ENCODE data around the gene XYLT1.

The XYLT1 gene

GRCh38 chr16:17382949-17383863 is 87.6 kb downstream of the XYLT1 start:
- H3K4me3 ChIP-seq (ENCODE audit: low read length) = no peak overlapping the region
- no peak for TF ChIP-seq CTCF (conservative IDR thresholded peaks at IDR 0.05; ENCODE audit: low read length)
- DNase-seq (ENCODE audit: low read depth) = no peak

GRCh38 chr16:17382514-17382913 is 88.2 kb downstream of the XYLT1 start:
- TF ChIP-seq CTCF (conservative IDR thresholded peaks at IDR 0.05; ENCODE audit: low read length) = no peak
- no peak for DNase-seq (ENCODE audit: low read depth)
- H3K4me3 ChIP-seq (ENCODE audit: low read length) = no peak overlapping the region

GRCh38 chr16:17381784-17382183 is 89.0 kb downstream of the XYLT1 start:
- no peak for DNase-seq (ENCODE audit: low read depth)
- no peak overlapping the region for H3K4me3 ChIP-seq (ENCODE audit: low read length)
- no peak for TF ChIP-seq CTCF (conservative IDR thresholded peaks at IDR 0.05; ENCODE audit: low read length)

- DNase-seq (ENCODE audit: low read depth) = peak; percentile 75
- no peak overlapping the region for H3K4me3 ChIP-seq (ENCODE audit: low read length)
- TF ChIP-seq CTCF (conservative IDR thresholded peaks at IDR 0.05; ENCODE audit: low read length) = no peak
Observed at GRCh38 chr16:17380613-17381012, 90.1 kb downstream of the XYLT1 start.

GRCh38 chr16:17379121-17379571 is 91.6 kb downstream of the XYLT1 start:
- H3K4me3 ChIP-seq (ENCODE audit: low read length) = no peak overlapping the region
- DNase-seq (ENCODE audit: low read depth) = peak; percentile 88
- no peak for TF ChIP-seq CTCF (conservative IDR thresholded peaks at IDR 0.05; ENCODE audit: low read length)

- H3K4me3 ChIP-seq (ENCODE audit: low read length) = no peak overlapping the region
- peak; percentile 59 for DNase-seq (ENCODE audit: low read depth)
- no peak for TF ChIP-seq CTCF (conservative IDR thresholded peaks at IDR 0.05; ENCODE audit: low read length)
Observed at GRCh38 chr16:17377360-17378324, 93.1 kb downstream of the XYLT1 start.
